Fibroblast of skin of back (primary cell): ENCODE results near the gene PIP4P1.
A peak's percentile ranks its signal among the peaks of the same experiment; 100 is the strongest.

Experiments used
- DNase-seq: peaks from one replicate; pipeline ENCODE4 v3.0.0-alpha.2; 2013

The PIP4P1 gene

GRCh38 chr14:20435582-20436362 lies 25.5 kb downstream of the PIP4P1 start, which contains the start of gene KLHL33:
Gene KLHL33 (minus strand): TSS chr14:20436166. CDS start chr14:20435811, 355 bp downstream.
- no peak for DNase-seq

DNA sequence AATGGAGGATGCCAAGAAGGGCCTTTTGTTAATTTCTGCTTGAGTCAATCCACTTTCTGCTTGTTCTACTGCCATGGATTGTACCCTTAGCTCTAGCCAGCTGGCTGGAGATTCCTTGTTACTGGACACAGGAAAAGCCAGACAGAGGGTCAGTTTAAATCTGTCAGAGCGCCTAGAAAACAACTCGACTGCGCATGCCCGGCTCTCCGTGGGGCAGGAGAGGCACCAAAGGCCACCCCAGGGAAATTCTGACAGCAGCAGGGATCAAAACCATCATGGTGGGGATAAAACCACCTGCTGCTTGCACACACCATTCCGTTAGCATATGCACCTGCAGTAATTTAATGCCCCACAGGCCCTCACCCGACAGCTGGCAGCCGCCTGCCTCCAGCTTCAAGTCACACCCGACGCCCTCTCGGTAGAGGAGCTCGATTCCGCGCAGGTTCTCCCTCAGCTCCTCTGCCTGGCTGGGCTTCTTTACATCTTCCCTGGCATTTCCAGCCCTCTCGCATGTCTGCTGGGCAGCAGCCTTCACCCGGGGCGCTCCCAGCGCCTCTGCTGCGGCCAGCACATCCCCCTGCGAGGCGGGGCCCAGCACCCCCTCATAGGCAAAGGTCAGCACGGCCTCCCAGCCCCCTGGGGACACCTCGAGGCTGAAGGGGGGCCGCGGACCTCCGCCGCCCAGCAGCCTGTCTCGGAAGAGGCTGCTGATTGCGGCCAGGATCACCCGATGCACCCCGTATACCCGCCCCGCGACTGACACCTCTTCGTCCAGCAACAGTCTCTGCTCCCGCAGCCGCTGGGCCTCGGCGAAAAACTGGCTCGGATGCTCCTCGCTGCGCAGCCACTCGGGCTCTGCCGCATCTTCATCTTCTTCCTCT lies 26.3 kb downstream of the PIP4P1 start:
- no peak for DNase-seq

- DNase-seq = no peak
Observed at GRCh38 chr14:20429801-20430669, 31.2 kb downstream of the PIP4P1 start.

- DNase-seq = no peak
Observed at GRCh38 chr14:20428802-20429201, 32.4 kb downstream of the PIP4P1 start.

DNA sequence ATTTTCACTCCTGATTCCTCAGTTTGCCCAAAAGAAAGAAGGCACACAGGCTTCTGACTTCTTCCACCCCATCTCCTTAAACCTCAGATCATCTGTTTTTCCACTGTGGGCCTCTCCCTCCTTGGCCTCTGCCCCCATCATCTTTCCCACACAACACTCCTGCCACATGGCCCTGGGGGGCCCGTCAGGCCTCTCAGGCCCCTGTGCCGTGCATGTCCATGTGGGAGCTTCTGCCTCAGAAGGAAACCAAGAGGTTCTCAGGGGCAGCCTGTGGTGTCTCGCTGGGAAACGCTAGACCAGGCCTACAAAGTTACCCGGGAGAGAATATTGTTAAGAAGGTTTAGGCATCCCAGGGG lies 33.2 kb downstream of the PIP4P1 start:
- no peak for DNase-seq

- DNase-seq = peak; percentile 59
Observed at GRCh38 chr14:20427231-20428009, 33.8 kb downstream of the PIP4P1 start.

GRCh38 chr14:20424851-20425250 lies 36.4 kb downstream of the PIP4P1 start:
- no peak for DNase-seq

GRCh38 chr14:20422886-20423285 lies 38.3 kb downstream of the PIP4P1 start:
- DNase-seq = no peak

DNA sequence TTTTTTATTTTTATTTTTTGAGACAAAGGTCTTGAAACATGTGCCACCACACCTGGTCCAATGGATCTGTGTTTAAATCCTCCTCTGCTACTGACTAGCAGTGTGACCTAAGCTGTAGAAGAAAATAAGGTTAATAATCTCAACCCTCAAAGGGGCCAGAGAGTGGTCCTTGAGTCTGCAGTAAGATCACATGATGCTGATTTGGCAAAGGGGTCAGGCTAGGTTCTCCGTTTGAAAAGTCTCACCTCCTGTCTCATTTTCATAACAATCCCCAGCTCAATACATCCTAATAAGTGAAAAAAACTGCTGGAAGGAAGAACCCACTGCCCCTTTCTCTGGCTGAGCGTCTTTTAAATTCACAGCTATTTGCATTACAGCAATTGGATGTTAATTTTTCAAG lies 40.0 kb downstream of the PIP4P1 start:
- no peak for DNase-seq

GRCh38 chr14:20419419-20419818 lies 41.8 kb downstream of the PIP4P1 start:
- no peak for DNase-seq

DNA sequence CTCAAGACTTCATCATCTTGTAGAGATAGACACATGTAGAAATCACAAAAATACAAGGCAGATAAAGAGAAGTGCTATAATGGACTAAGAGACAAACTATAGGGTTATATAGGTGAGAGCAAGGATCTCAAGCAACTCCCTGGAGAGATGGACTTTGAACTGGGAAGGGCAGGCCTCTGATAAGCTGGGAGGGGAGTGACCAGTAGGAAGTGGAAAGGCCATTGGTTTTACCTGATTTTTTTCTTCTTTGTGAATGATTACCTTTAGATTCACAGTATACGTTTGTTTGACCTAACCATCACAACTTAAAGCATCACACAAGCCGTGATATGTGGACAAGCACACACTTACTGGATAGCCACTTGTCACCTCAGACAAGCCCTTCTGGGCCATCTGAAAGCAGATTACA lies 42.7 kb downstream of the PIP4P1 start:
- DNase-seq = no peak

GRCh38 chr14:20417250-20418186 lies 43.7 kb downstream of the PIP4P1 start:
- no peak for DNase-seq

DNA sequence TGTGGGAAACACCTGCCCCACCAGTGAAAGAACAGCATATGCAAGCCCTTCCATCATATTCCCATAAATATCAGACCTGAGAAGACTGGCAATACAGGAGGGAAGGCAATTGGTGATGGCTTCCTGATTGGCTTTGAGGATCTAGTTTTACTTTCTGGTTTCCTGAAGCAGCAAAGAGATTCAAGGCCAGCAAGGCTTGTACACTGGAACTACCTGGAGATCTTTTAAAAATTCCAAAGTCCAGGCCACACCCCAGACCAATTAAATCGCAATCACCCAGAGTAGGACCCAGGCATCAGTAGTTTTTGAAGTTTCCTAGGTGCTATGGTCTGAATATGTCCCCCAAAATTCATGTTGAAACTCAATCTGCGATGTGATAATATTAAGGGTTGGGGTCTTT lies 45.0 kb downstream of the PIP4P1 start:
- DNase-seq = no peak

DNA sequence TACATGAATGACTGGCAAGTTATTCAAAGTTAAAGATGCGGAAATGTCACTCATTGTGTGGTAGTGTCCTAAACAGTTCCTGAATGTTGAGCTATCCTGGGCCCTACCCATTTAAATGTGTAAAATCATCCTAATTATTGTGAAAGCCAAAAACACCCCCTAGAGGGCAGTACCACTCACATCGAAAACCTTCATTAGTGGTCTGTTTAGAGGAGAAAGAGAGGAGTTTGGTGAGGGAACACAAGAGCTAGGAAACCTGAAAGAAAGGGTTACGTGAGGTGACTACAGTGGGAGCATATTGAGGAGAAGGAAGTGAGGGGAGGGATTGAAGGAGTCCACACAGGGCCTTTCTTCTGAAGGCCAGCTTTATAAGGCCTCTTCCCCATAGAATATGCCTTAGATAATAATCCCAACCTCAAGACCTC lies 45.4 kb downstream of the PIP4P1 start:
- peak; percentile 62 for DNase-seq

DNA sequence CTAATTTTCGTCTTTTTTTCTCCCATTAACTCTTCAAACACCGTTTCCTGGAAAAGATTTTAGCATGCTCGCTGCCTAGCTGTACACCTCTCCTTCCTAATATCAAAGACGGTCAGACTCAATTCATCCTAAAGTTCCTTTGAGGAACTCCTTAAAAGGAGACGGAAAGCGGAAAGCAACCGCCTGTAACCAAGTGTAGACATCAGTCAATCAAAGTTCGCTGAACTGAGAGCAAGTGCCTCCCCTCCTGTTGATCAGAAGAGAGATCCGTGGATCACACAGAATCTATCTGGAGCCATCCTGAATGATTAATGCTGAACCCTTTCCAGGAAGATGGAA lies 47.5 kb downstream of the PIP4P1 start:
- DNase-seq = peak; percentile 5

DNA sequence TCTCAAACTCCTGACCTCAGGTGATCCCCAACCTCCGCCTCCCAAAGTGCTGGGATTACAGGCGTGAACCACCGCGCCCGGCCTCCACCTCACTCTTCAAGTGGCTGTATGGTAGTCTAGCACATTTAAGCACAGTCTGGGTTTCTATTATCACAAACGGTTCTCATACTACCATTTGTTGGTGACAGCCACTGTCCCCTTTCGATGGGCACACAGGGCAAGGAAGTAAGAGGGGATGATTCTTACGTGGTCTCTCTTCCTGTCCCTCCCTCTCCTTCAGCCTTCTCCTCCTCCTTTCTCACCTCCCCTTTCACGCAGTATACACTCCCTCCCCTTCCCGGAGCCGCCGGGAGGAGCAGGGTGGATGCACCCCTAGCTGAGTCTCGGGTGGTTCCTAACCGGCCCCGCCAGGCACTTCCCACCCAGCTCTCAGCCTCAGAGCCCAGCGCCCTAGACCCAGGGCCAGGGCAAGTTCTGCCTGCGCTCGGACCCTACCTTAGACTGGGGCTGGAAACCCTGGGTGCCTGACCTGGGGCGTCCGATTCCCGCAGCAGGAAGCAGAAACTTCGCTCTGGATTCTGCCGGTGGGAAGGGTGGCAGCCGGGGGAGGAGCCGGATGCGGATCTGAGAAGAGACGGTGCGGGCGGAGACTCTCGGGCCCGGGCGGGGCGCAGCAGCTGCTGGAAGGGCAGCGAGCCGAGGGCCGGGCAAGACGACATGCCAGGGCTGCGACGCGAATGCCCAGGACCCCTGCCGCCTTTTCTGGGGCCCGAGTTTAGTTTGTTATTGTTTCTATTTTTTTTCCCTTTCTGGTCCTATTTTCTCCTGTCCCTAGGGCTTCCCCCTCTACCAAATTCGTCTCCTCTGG lies 48.1 kb downstream of the PIP4P1 start, which contains the start of gene TEP1:
TSS of gene TEP1 (minus strand) at position 626 of the 868 bp plus-strand sequence. CDS start 5,062 bp downstream, outside the sequence.
- peak; percentile 86 for DNase-seq

DNA sequence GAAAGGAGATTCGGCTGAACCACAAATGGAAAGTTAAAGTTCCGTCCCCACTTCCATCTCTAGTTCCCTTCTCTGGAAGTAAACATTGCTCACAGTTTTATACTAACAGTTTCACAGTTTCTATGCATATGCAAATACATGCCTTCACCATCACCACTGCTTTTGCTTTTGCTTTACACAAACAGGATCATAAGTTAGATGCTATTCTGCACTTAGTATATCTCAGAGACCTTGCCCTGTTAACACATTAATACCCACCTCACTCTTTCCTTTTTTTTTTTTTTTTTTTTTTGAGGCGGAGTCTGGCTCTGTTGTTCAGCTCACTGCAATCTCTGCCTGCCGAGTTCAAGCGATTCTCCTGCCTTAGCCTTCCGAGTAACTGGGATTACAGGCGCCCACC lies 48.8 kb downstream of the PIP4P1 start:
- DNase-seq = peak; percentile 7

DNA sequence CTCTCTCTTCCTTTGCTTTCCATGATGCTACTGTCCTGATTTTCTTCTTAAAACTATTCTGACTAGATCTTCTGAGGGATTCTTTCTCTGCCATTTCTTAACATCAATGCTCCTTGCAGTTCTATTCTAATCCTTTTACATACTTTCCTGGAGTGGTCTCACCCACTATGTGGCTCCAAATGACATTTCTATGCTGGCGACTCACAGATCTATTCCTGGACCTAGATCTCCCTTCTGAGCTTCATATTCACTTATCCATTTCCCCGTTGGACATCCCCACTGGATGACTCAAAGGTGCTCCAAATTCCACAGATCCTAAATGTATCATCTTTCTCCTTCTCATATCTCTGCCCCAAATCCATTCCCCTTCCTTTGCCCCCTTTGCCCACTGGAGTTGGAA lies 52.0 kb downstream of the PIP4P1 start:
- DNase-seq = peak; percentile 87
